Activated T-cell treated with anti-CD3 and anti-CD28 coated beads for 24 hours (primary cell): ENCODE results near the gene EXD2.
A peak's percentile ranks its signal among the peaks of the same experiment; 100 is the strongest.
"Not testable (repeated sequence)": the region's sequence is repeated elsewhere in the genome, so short reads cannot be mapped to it uniquely, and the experiment has no call there.

Experiments used
- DNase-seq: peaks from one replicate; pipeline ENCODE4 v3.0.0-alpha.2; 2020; ENCODE audit warnings: low read depth

The EXD2 gene, protein sequence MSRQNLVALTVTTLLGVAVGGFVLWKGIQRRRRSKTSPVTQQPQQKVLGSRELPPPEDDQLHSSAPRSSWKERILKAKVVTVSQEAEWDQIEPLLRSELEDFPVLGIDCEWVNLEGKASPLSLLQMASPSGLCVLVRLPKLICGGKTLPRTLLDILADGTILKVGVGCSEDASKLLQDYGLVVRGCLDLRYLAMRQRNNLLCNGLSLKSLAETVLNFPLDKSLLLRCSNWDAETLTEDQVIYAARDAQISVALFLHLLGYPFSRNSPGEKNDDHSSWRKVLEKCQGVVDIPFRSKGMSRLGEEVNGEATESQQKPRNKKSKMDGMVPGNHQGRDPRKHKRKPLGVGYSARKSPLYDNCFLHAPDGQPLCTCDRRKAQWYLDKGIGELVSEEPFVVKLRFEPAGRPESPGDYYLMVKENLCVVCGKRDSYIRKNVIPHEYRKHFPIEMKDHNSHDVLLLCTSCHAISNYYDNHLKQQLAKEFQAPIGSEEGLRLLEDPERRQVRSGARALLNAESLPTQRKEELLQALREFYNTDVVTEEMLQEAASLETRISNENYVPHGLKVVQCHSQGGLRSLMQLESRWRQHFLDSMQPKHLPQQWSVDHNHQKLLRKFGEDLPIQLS

DNA sequence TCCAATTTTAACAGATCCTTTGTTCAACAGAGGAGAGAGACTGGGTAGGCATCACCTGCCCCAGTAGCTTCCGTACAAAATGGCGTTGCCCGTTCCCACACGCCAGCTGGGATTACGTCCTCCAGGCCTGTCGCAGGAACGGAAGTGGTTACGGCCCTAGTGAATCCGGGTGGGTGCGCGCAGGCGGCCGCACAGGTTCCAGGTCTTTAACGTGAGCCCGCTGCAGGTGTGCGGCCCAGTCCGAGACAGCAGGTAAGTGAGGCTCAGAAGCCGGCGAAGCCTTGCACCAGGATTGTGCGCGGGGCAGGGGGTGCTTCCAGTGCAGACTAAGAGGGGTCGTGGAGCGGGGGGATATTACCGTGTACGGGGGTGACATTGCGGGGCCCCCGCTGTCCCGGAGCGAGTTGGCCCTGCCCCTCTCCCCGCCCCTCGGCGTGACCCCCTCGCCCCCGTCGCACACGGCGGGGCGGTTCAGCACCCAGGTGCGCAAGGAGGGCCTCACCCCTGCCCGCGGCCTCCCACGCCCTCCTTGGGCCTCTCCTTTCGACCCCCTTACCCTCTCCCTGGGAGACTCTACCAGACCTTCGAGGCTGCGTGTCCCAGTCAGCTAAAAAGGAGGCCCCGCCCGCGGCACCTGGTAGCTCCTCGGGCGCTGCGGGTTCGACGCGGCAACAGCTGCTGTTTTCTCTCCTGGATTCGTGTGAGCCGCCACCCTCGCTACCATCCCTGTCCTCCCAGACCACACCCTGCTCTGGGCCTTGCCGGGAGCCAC, at the start of gene EXD2:
Gene EXD2 (plus strand): TSS at position 159 of the 772 bp plus-strand sequence. CDS start 17,973 bp downstream, outside the sequence.
- peak; percentile 73 for DNase-seq

DNA sequence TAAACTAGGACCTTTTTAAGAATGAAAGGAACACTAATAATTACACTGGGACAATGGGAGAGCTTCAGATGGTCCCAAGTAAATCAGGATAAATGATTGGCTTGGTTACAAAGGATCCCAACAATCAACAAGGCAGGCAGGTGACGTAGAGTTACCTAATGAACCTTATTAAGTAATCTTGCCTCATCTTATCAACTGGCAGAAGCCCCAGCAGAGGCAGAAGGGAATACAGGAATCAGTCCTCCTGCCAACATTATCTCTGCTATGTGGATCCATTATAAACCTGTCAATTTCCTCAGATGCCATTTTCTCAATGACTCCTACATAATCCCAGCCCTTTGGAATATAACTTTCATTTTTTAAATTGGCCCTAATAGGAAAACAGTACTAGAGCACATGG, 49.7 kb upstream of the EXD2 start:
- DNase-seq = no peak

DNA sequence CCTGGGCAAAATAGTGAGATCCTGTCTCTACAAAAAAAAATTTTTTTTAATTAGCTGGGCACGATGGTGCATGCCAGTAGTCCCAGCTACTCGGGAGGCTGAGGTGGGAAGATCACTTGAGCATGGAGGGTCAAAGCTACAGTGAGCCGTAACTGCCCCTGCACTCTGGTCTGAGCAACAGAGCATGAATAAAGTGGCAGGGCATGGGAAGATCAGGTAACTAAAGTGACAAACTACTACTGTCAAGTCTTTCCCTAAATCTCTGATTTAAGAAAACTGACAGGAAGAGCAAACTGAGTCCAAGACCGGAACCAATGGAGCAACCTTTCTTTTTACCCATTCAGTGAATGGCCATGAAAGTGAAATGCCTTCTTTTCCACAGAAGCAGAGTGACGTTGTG, 49.2 kb upstream of the EXD2 start:
- DNase-seq = no peak

DNA sequence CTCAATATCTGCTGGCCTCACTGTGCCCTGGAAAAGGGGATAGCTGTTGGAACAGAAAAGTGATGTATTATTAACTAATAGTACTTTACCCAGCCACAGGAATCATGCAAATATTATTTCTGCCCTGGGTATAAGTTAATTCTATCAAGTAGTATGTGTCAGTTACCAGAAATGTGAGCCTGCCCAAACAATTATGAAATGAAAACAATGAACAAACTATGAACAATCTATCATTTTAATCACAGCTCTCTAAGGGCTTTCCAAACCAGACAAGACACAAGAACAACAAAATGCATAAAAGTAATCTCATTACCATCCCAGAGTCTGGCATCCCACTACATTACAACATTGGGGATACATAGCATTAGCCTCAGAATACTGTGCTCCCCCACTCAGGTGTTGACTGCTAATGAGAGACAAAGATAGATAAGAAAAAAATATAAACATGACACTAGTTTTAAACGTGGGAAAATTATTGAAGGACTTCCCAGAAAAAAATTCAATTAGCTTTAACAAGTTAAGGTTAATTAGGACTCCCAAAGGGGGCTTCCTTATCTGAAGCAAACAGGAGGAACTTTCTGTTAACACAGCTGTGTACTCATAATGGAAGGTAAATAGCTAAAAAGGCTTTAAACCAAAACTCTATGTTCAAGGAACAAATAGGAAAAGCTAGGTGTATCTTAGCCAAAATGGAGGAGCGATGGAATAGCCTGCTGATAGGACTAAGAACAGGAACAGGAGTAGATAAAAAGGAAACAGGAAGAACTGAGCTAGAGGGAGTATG, 41.6 kb upstream of the EXD2 start:
- no peak for DNase-seq

DNA sequence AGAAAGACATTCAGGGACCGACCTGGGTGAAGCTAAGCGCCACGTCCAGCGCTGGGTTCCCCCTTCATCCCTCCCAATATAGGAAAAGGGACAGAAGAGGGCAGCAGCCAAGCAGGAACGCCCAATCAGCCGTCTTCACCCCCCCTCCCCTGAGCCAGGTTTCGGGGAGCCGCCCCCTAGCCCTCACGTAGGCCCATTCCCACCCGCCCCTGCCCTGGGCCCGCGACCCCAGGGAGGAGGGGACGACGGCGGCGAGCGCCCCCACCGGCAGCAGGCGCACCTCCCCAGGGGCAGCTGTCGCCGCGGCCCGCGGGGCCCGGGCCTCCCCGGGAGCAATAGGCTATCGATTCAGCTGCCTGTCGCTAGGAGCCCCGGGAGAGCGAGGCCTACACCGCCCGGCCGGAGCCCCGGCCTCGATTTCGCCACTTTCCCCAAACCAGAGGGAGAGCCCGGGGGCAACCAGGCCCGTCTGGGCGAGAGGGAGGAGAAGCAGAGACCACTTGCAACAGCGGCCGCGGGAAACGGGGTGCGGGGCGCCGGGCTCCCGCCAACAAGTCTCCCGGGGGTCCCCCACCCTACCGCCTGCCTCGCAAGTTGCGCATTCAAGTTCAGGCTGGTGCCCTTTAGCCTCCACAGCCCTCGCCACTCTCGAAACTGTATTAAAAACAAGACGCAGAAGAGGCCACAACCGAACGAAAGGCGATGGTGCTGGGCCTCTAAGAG, 39.7 kb upstream of the EXD2 start:
- peak; percentile 73 for DNase-seq

DNA sequence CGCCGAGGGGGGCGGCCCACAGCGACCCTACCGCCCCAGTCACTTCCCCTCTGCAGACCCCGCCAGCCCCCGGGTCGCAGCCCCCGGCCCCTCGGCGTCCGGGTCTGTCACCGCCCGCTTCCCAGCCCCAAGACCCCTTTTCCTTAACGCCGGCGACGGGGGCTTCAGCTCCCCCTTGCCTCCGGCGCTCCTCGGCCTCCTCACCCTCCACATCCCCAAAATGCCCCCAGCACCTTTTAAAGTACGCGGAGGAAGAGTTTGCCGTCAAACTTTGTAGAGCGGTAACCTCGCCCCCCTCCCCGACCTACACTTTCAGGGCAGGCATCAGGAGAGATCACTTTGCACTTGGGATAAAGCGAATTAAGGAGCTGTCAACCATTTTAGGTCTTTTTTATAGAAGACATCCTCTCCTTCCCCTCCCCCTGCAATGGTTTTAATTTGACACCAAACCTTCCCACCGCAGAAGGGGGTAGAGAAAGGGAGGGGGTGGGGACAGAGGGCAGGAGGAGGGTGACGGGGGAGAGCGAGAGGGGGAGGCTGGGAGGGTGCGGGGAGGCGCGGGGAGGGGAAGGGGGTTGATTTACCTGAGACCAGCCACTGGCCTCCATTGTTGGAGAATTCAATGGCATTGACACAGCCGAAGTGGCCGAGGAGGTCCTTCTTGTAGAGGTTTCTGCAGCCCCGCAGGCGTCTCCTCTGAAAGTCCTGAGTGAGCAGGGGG, 39.0 kb upstream of the EXD2 start:
- DNase-seq = no peak

DNA sequence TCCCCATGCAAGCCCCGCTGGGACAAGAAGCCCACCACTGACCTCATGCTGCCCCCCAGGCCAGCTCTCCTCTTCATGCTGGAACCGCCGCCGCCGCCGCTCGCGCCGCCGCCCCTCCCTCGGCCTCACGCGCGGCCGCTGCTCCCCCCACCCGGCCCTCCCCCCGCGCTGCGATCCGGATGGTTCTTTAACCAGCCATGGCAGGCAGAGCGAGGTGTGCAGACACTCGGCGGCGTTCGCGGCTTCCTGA, 38.5 kb upstream of the EXD2 start, which contains the start of gene DCAF5:
Gene DCAF5 (minus strand): TSS at position 218 of the 250 bp plus-strand sequence. CDS start 141 bp downstream, at position 77.
- peak; percentile 86 for DNase-seq

DNA sequence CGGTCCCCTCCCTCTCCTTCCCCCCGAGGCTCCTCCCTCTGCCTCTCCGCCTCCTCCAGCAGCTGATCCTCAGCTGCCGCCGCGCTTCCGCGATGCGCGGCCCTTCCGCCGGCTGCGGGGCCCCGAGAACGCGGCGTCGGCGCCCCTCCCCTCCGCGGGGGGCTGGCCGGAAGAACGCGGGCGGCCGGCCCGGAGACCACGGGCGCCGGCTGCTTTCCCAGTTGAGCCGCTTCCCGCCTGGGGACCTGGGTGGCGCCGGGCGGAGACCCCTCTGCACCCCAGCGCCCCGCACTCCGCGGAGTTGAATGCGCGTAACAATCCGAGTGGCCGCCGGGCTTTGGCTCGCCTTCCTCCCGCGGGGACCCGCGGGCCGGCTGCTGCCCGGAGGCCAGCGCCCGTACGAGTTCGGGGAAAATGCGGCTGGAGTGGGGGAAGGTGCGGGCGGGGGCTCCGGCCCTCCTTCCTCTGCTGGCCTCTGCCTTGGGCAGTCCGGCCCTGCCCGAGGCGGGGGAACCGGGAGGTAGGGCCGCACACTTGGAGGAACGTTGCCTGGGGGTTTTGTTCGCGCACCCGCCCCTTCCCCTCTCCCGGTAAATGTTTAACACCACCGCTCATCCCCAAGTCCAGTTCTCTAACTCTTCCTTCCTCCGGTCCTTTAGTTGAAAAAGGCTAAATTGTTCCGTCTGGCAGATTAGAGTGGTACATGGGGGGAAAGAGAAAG, 38.0 kb upstream of the EXD2 start:
- no peak for DNase-seq

DNA sequence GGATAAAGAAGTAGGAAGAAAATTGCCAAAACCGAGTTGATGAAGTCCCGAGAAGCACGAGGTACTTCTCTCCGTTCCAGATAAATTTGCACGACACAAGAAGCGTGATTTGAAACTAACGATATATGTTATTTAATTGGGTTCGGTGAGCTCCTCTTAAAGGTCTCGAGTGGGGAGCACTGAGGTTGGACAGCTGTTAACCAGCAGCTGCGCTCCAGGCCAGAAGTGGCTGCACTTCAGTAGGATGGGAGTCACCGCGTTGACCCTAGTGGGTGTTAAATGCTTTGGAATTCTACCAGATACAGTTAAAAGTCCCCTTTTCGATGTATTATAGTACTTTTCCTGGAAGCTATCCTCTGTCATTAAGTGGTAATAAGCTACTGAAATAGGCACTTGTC, 37.4 kb upstream of the EXD2 start:
- DNase-seq = no peak

DNA sequence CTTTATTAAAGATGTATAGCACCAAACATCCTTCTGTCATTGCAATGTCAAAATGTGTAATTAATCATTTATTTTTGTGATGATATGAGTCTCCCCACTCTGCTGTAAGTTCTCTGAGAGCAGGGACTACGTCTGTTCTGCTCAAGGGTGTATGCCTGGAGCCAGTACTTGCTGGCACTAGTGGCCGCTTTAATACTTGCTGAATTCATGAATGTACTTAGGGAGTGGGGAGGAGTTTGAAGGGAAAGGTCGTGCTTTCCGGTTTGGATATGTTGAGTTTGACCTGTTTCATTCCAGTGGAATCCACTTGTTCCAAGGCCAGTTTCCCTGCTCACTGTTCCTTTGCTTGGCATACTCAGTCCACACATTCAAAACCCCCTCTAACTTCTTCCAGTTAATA, 36.5 kb upstream of the EXD2 start:
- DNase-seq = no peak

DNA sequence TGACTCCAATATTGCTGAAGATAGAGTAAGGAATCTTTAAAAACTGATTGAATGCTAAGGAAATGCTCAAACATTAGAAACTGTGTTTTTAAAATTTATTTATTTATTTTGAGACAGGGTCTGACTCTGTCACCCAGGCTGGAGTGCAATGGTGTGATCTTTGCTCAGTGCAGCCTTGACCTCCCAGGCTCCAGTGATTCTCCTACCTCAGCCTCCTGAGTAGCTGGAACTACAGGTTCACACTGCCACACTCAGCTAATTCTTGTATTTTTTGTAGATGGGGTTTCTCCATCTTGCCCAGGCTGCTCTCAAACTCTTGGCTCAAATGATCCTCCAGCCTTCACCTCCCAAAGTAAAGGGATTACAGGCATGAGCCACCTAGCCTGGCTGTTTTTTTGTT, 35.1 kb upstream of the EXD2 start:
- DNase-seq = no peak

DNA sequence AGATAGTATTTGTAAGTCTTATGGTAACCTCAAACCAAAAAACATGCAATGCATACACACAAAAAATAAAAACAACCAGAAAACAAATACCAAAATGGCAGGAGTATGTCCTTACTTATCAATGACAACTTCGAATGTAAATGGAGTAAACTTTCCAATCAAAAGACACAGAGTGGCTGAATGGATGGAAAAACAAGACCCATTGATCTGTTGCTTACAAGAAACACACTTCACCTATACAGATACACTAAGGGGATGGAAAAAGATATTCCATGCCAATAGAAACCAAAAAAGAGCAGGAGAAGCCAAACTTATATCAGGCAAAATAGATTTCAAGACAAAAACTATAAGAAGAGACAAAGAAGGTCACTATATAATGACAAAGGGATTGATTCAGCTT, 29.7 kb upstream of the EXD2 start:
- no peak for DNase-seq

DNA sequence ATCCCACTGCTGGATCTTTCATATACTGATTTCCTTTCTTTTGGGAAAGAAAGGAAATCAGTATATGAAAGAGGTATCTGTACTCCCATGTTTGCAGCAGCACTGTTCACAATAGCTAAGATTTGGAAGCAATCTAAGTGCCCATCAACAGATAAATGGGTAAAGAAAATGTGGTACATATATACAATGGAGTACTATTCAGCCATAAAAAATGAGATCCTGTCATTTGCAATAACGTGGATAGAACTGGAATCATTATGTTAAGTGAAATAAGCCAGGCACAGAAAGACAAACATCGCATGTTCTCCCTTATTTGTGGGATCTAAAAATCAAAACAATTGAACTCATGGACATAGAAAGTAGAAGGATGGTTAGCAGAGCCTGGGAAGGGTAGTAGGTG, 25.5 kb upstream of the EXD2 start:
- not testable (repeated sequence) for DNase-seq

DNA sequence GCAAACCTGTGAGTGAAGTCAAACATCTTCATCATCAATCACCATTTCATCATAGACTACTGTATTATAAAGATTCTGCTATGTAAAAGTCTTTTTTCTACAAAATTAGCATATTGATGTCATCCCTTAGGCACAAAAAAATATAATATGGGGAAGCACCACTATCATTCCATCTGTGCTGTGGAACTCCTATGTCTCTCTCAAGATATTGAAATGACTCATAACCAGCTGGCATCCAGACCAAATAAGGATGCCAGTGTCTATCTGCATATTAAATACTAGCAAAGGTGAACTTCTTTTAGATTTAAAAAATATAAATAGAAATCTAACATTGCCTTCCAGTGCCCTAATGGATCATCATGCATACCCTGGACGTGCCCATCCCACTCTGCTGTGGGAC, 20.5 kb upstream of the EXD2 start:
- DNase-seq = no peak

DNA sequence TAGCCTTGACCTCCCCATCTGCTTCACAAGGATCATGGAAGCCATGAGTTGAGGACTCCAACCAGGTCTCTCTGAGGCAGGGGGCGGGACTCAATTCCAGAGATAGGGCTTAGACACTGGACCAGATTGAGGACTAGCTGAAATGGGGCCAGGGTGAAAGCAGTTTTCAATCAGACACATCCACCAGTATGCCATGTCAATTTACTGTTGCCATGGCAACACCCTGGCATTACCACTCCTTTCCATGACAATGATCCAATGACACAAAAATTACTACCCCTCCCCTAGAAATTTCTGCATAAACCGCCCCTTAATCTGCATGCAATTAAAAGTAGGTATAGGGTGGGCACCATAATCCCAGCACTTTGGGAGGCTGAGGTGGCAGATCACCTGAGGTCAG, 19.7 kb upstream of the EXD2 start:
- DNase-seq = no peak

DNA sequence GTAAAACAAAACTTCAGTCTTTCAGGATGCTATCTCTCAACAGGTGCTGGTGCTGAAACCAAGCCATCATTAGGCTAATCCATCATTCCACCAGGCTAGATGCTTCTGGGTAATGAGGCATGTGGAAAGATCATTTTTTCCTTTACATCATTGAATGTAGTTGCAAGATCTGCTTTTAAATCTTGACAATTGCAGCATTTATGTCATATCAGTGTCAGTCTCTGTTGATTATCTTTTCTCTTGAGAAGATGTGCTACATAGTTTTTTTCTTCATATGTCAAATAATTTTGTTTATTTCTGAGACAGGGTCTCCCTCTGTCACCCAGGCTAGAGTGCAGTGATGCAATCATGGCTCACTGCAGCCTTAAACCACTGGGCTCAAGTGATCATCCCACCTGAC, 16.2 kb upstream of the EXD2 start:
- DNase-seq = no peak

DNA sequence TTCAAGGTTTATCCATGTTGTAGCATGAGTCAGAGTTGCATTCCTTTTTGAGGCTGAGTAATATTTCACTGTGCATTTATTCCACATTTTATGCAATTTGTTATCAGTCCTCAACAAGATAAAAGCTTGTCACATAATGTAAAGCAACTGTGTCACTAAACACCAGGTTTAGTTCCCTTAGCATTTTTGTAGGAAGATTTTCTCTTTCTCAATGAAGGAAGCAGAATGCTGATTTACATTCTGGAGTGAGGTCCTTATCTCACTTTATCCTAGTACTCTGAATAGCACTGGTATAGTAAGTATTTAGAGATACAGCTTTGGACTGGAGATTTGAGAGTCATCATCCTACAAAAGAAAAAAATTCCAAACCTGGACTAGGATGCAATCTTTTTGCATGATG, 9.8 kb upstream of the EXD2 start:
- no peak for DNase-seq

DNA sequence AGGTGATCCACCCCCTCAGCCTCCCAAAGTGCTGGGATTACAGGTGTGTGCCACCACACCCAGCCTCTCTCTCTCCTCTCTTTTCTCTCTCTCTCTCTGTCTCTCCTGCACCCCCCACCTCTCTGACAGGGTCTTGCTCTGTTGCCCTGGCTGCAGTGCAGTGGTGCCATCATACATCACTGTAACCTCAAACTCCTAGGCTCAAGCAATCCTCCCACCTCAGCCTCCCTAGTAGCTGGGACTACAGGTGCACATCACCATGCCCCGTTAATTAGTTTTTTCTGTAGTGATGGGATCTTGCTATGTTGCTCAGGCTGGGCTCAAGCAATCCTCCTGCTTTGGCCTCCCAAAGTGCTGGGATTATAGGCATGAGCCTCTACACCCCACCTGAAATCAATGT, 8.7 kb upstream of the EXD2 start:
- not testable (repeated sequence) for DNase-seq

DNA sequence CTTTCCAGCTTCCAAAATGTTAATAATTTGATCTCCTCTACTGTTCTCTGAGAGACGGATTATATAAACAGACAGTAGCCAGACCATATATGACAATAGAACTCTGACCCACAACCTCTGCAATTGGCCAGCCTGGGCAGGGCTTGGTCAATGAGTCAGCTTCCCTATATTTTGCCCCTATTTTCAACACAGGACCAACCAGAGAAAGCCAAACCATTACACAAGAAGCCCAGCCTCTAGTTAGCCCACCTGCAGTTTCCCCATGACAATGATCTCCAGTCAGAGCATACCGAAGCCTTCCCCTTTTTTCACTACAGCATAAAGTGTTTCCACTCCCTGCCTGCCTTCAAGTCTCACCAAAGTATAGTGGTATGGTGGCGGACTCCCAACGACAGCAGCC, 7.6 kb upstream of the EXD2 start:
- no peak for DNase-seq

DNA sequence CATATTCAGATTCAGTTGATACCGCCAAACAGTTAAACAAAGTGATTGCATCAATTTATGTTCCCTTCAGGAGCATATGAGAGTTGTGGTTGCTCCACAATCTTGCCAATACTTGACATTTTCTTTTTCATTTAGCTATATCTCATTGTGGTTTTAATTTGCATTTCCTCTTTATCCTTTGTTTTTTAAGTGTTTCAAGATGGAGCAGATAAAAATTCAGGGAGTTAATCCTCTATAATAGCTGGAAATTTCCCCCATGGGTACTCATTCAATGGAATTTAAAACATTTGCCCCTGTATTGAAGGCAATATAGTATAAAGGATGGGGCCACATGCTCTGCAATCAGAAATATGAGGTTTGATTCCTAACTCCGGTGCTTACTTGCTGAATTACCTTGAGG, 1.1 kb upstream of the EXD2 start:
- DNase-seq = no peak
